HepG2 (cell line): ENCODE results near the gene SH2D3C. TPM values are rescaled to one million over a fixed set of nuclear protein-coding genes. Genes with fewer than 3 reads are reported as not detected.

Source experiments
- ATAC-seq: fragments of 200-7000 bp; cut with Tn5 transposase; 3 replicates; pipeline ENCODE4 v1.9.1; 2020; ENCODE audit warnings: mild to moderate bottlenecking, moderate library complexity
- BruUV-seq: library from RNA; stranded (reverse); fragments of 400-500 nt; replicated peaks from 2 replicates; lab custom pipeline; 2021; lab: Mats Ljungman, UMichigan
- CTCF ChIA-PET: fragments of 300-600 bp; formaldehyde crosslinking; extraction: SDS; loops from one replicate; lab custom pipeline; 2021; ENCODE audit warnings: low total read pairs, inconsistent platforms, low intra/inter-chr PET ratio; lab: Yijun Ruan, JAX
- POLR2A ChIA-PET: fragments of 350-600 bp; sonication (Branson Sonifier 250); formaldehyde crosslinking; loops from one replicate; lab custom pipeline; 2020; ENCODE audit warnings: antibody characterized with exemption, inconsistent platforms; lab: Yijun Ruan, JAX
- DNase-seq: peaks from one replicate; pipeline ENCODE4 v3.0.0-alpha.2; 2015; ENCODE audit warnings: low spot score
- FAIRE-seq: peaks from 3 replicates; lab custom pipeline; 2011; peaks lifted over from hg19 to GRCh38; lab: Jason Lieb, UNC
- H2AFZ ChIP-seq: one replicate; pipeline ENCODE4 v1.6.1; 2011; ENCODE audit warnings: low read length, inconsistent platforms
- H3K27ac ChIP-seq: fragments of 300-600 bp; 3 replicates; pipeline ENCODE4 v1.8.0; 2011; ENCODE audit warnings: mixed run types, mild to moderate bottlenecking, mixed read lengths, low read length, inconsistent platforms; ENCODE audit not compliant: insufficient read depth; ENCODE audit errors: extremely low read length
- H3K27me3 ChIP-seq, 2 experiments: fragments of 200-600 bp in 1 of 2; 2 replicates in 1 of 2; 3 replicates in 1 of 2; pipeline versions ENCODE4 v1.6.0 to v1.8.0; 2011; ENCODE audit warnings: low read length in 2 of 2, mild to moderate bottlenecking in 2 of 2, moderate library complexity in 2 of 2, inconsistent platforms in 1 of 2; ENCODE audit not compliant: insufficient read depth in 2 of 2, control insufficient read depth in 1 of 2
- H3K36me3 ChIP-seq, 2 experiments: fragments of 200-600 bp in 1 of 2; replicated peaks in 1 of 2; 2 replicates in 1 of 2; 3 replicates in 1 of 2; pipeline versions ENCODE4 v1.5.1 to v1.8.0; 2011; ENCODE audit warnings: low read length in 2 of 2, inconsistent platforms in 1 of 2; ENCODE audit not compliant: insufficient read depth in 2 of 2, control insufficient read depth in 1 of 2
- H3K4me1 ChIP-seq: 2 replicates; pipeline ENCODE4 v1.5.1; 2012; ENCODE audit warnings: low read length, inconsistent platforms; ENCODE audit not compliant: insufficient read depth
- H3K4me2 ChIP-seq: 2 replicates; pipeline ENCODE4 v1.6.0; 2011; ENCODE audit warnings: low read depth, low read length, inconsistent platforms
- H3K4me3 ChIP-seq, 3 experiments: fragments of 200-600 bp in 1 of 3; sonication (generic), shearing (Covaris generic) in 1 of 3; replicated peaks in 1 of 3; 2 replicates each; pipeline ENCODE4 v1.5.1; 2011 to 2016; ENCODE audit warnings: low read length in 3 of 3, inconsistent platforms in 2 of 3, low read depth in 2 of 3, mild to moderate bottlenecking in 2 of 3, control low read depth in 1 of 3, mixed read lengths in 1 of 3; ENCODE audit not compliant: insufficient read depth in 1 of 3
- H3K79me2 ChIP-seq: one replicate; pipeline ENCODE4 v1.6.1; 2011; ENCODE audit warnings: low read length, inconsistent platforms; ENCODE audit not compliant: insufficient read depth
- H3K9ac ChIP-seq: 2 replicates; pipeline ENCODE4 v1.6.0; 2011; ENCODE audit warnings: mild to moderate bottlenecking, low read depth, low read length, inconsistent platforms; ENCODE audit not compliant: insufficient read depth
- H3K9me3 ChIP-seq: 2 replicates; pipeline ENCODE4 v1.5.1; 2012; ENCODE audit warnings: mild to moderate bottlenecking, low read length
- H4K20me1 ChIP-seq: 2 replicates; pipeline ENCODE4 v1.6.0; 2011; ENCODE audit warnings: inconsistent platforms, mild to moderate bottlenecking, low read length, moderate library complexity; ENCODE audit not compliant: insufficient read depth
- AGO2 ChIP-seq: fragments of 200-400 bp; formaldehyde crosslinking; optimal IDR thresholded peaks from 2 replicates; pipeline ENCODE3; 2017; ENCODE audit warnings: mild to moderate bottlenecking, low read depth, low read length, moderate library complexity
- HOXA3 ChIP-seq: sonication (generic); formaldehyde crosslinking; IDR thresholded peaks from 2 replicates; pipeline ENCODE4 v1.5.0; 2020; ENCODE audit warnings: missing genetic modification reagents
- MYC ChIP-seq: sonication (generic); formaldehyde crosslinking; IDR thresholded peaks from 2 replicates; pipeline ENCODE4 v1.9.0; 2021; ENCODE audit warnings: missing genetic modification reagents, borderline replicate concordance
- NR2C2 ChIP-seq: sonication (generic); formaldehyde crosslinking; IDR thresholded peaks from 2 replicates; pipeline ENCODE4 v1.4.0; 2020; ENCODE audit warnings: missing genetic modification reagents, mild to moderate bottlenecking, moderate library complexity, borderline replicate concordance
- NR2F6 ChIP-seq, 2 experiments: IDR thresholded peaks; 2 replicates each; pipeline ENCODE4 v1.6.1; 2016; ENCODE audit warnings: antibody characterized with exemption in 1 of 2, mild to moderate bottlenecking in 1 of 2
- PHF21A ChIP-seq: sonication (generic); formaldehyde crosslinking; IDR thresholded peaks from 2 replicates; pipeline ENCODE4 v1.5.0; 2020; ENCODE audit warnings: mild to moderate bottlenecking, missing genetic modification reagents
- PITX1 ChIP-seq: sonication (generic); formaldehyde crosslinking; IDR thresholded peaks from 2 replicates; pipeline ENCODE4 v1.5.1; 2020; ENCODE audit warnings: mild to moderate bottlenecking, missing genetic modification reagents
- RBM22 ChIP-seq: fragments of 200-400 bp; formaldehyde crosslinking; optimal IDR thresholded peaks from 2 replicates; pipeline ENCODE3; 2017; ENCODE audit warnings: mild to moderate bottlenecking, low read length, moderate library complexity
- SOX13 ChIP-seq, 3 experiments: fragments of 450-650 bp in 1 of 3; sonication (generic) in 1 of 3; formaldehyde crosslinking in 1 of 3; IDR thresholded peaks in 2 of 3; conservative IDR thresholded peaks in 1 of 3; 2 replicates each; pipeline versions ENCODE4 v1.5.0 to v1.6.1; 2016 to 2020; ENCODE audit warnings: antibody characterized with exemption in 1 of 3, mild to moderate bottlenecking in 1 of 3, missing compliant biosample characterization in 1 of 3, missing genetic modification reagents in 1 of 3, moderate library complexity in 1 of 3
- ZFX ChIP-seq: sonication (generic); formaldehyde crosslinking; IDR thresholded peaks from 2 replicates; pipeline ENCODE4 v1.4.0; 2020; ENCODE audit warnings: mild to moderate bottlenecking, low read depth, missing genetic modification reagents, moderate library complexity
- ZNF546 ChIP-seq: sonication (generic); formaldehyde crosslinking; conservative IDR thresholded peaks from 2 replicates; pipeline ENCODE4 v1.8.1; 2023; ENCODE audit warnings: mild to moderate bottlenecking, missing genetic modification reagents
- WGBS: methylation state at CpG from one replicate; pipeline ENCODE4 v1.1.6; 2017; ENCODE audit warnings: low lambda C conversion rate; 5-methylcytosine and 5-hydroxymethylcytosine counted together
- in situ Hi-C: cut with HindIII; loops from 2 replicates; pipeline ENCODE4 v1.10.0; 2017; ENCODE audit warnings: low pct_unique_long_range_greater_than_20kb; ENCODE audit not compliant: extremely low pct_ligation_motif_present
- intact Hi-C: fragments of 100-400 bp; cut with micrococcal nuclease; formaldehyde crosslinking; loops from one replicate; pipeline ENCODE4 v1.10.0; 2022; ENCODE audit not compliant: unreplicated experiment
- polyA plus RNA-seq, 8 experiments: library from polyadenylated mRNA; depleted of rRNA in 3 of 8; stranded (reverse) in 7 of 8; unstranded in 1 of 8; fragments of >200 nt; fragmentation: Illumina TruSeq in 4 of 8; extraction: Trizol in 4 of 8; gene quantifications; 2 replicates each; pipeline versions ENCODE4 v1.2.1 to v1.2.3, GENCODE V29; 2011 to 2016; ENCODE audit warnings: low read depth in 4 of 8, missing spikeins in 1 of 8, mixed read lengths in 1 of 8; ENCODE audit not compliant: insufficient read depth in 1 of 8
- total RNA-seq, 5 experiments: library from RNA; depleted of rRNA; stranded (reverse); fragments of >200 nt; fragmentation: Illumina TruSeq; extraction: Trizol; gene quantifications; 2 replicates each; pipeline ENCODE4 v1.2.3, GENCODE V29; 2016; ENCODE audit warnings: low read depth in 1 of 5
- TF ChIP-seq, protein P1 (sequence below): sonication (generic); formaldehyde crosslinking; IDR thresholded peaks from 2 replicates; pipeline ENCODE4 v1.8.0; 2023; ENCODE audit warnings: mild to moderate bottlenecking, missing genetic modification reagents

SH2D3C gene
- total and polyA plus RNA-seq, 2 of the 13 experiments (the other 11 are each of a cell fraction or from before 2014, with no cell fraction given) = not detected

DNA sequence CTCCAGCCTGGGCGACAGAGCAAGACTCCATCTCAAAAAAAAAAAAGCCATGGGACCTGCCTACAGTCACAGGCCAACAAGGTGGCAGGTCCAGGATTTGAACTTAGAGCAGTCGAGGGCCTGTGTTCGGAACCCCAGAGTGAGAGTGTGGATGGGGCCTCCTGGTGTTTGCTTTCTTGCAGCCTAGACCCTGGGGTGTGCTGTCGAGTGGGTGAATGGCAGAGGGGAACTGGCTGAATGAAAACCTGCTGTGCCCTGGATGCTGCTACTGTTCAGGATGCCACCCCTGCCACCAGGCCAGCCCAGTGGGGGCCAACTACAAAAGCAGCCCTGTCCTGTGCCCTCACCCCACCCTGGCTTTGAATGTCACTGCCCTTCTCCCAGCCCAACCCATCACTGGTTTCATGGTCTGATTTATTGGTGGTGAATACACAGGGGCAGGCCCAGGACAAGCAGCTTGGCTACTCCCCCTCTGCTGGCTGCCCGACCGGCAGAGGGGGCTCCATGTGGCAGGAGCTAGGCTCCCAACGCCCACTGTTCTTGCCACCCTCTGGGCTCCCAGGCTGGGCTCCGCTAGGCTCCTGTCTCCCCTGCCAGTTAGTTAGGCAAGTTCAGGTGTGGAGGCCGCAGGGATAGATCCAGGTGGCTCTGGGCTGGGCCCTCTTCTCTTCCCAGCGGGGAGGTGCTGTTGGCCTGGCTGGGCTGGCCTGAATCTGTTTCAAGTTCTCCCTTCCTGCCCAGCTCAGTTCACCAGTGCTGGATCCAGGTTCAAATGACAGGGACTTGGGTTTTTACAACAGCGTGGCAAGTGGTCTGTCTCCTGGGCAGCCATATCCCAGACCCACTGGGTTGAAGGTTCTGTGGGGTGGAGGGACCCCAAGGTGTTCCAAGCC is 36.4 kb upstream of the SH2D3C start:
- Histone ChIP-seq H3K4me2 (no peak overlapping the region), H3K79me2 (no peaks in the 10 kb centered on the region), H3K9me3 (no peaks in the 10 kb centered on the region), H3K4me3 (no peak overlapping the region), H4K20me1 (no peaks in the 10 kb centered on the region), H3K27ac (no peak overlapping the region), H3K36me3 (peaks cover 7 to 30% of the 10 kb centered on the region in 2 experiments; a peak in 3 of 5 replicates), H3K9ac (no peak overlapping the region), H3K27me3 (no peaks in the 10 kb centered on the region), H2AFZ (no peak overlapping the region), H3K4me1 (peaks cover 22% of the 10 kb centered on the region)
- DNase-seq (no peak), ATAC-seq (no peak), FAIRE-seq (no peak)
- in situ Hi-C loops (no loop called here), intact Hi-C loops (no loop called here)
- ChIA-PET POLR2A (no interaction called here), CTCF (no interaction called here)
- no TSS peak for BruUV-seq
- TF ChIP-seq AGO2 = peak; percentile 44
- no peak for TF ChIP-seq HOXA3
- WGBS = 93% methylated on average over 7 of the region's 11 CpGs

DNA sequence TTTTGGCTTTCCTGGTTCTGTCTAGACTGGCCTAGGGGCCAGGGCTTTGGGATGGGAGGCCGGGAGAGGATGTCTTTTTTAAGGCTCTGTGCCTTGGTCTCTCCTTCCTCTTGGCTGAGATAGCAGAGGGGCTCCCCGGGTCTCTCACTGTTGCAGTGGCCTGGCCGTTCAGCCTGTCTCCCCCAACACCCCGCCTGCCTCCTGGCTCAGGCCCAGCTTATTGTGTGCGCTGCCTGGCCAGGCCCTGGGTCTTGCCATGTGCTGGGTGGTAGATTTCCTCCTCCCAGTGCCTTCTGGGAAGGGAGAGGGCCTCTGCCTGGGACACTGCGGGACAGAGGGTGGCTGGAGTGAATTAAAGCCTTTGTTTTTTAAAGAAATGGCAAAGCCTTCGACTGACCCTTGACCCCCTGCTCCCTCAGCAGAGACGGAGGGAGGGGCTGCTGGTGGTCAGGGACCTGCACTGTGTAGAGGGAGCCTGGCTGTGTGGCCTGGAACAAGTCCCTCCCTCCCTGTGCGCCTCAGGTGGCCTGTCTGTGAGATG is 35.3 kb upstream of the SH2D3C start:
- 47% methylated on average over 6 of the region's 9 CpGs for WGBS
- TF ChIP-seq ZFX (CRISPR knock-in tag) (peak; percentile 50; the same call in 1 of the 2 replicates), PHF21A (peak; percentile 71), RBM22 (peak; percentile 18), NR2C2 (CRISPR knock-in tag) (peak; percentile 71), ZNF546 (CRISPR knock-in tag) (no peak), PITX1 (no peak), NR2F6 (IDR thresholded peaks at IDR 0.05) (0 out of 2 replicates have a peak, but pooled peaks have one; percentile 33), NR2F6 (CRISPR knock-in tag; IDR thresholded peaks at IDR 0.05) (peak; percentile 17; the same call in 1 of the 2 replicates), MYC (CRISPR knock-in tag) (peak; percentile 42; the same call in 1 of the 2 replicates), SOX13 (IDR thresholded peaks at IDR 0.05) (no peak), SOX13 (CRISPR knock-in tag; conservative IDR thresholded peaks at IDR 0.05 in 1 of 2, IDR thresholded peaks at IDR 0.05 in 1 of 2) (peak in 1 of 2 experiments; percentile 48; a peak in 2 of 4 replicates), AGO2 (peak; percentile 22)
- TF ChIP-seq, protein P1, sequence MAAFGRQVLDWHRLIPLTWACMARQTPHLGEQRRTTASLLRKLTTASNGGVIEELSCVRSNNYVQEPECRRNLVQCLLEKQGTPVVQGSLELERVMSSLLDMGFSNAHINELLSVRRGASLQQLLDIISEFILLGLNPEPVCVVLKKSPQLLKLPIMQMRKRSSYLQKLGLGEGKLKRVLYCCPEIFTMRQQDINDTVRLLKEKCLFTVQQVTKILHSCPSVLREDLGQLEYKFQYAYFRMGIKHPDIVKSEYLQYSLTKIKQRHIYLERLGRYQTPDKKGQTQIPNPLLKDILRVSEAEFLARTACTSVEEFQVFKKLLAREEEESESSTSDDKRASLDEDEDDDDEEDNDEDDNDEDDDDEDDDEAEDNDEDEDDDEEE (CRISPR knock-in tag) = no peak

More for the DNA sequence above, 35.3 kb upstream of the SH2D3C start:
- ChIA-PET CTCF (no interaction called here), POLR2A (interaction anchor here (0.7 kb wide), 1 partner anchor 11 kb away, joined by 3 read pairs; no protein-coding TSS in a partner anchor)
- FAIRE-seq (no peak), ATAC-seq (peak; percentile 39), DNase-seq (peak; percentile 44)
- Histone ChIP-seq H3K27ac (peak overlapping the region; percentile 38), H3K4me2 (no peak overlapping the region), H2AFZ (no peak overlapping the region), H3K27me3 (no peaks in the 10 kb centered on the region), H3K36me3 (peaks cover 9 to 30% of the 10 kb centered on the region in 2 experiments; a peak in 3 of 5 replicates), H3K4me3 (no peak overlapping the region), H3K79me2 (no peaks in the 10 kb centered on the region), H3K4me1 (peaks cover 22% of the 10 kb centered on the region), H3K9me3 (no peaks in the 10 kb centered on the region), H3K9ac (0 out of 2 replicates have a peak overlapping the region, but pooled peaks have one; percentile 22), H4K20me1 (no peaks in the 10 kb centered on the region)
- intact Hi-C loops = no loop called here
- no TSS peak for BruUV-seq
- in situ Hi-C loops = no loop called here
